HEK293 (cell line): Measurements from ENCODE around the gene ISYNA1.
A peak's percentile ranks its signal among the peaks of the same experiment; 100 is the strongest.

Experiments used
- BCL11A ChIP-seq: fragments of 450-650 bp; formaldehyde crosslinking; IDR thresholded peaks from 2 replicates; pipeline ENCODE4 v1.5.1; 2016; ENCODE audit warnings: low read depth, missing biosample characterization, missing genetic modification characterization
- BCL11B ChIP-seq: fragments of 450-650 bp; formaldehyde crosslinking; IDR thresholded peaks from 2 replicates; pipeline ENCODE4 v1.5.1; 2016; ENCODE audit warnings: low read depth, missing biosample characterization, missing genetic modification characterization
- BCL6B ChIP-seq: fragments of 450-650 bp; formaldehyde crosslinking; IDR thresholded peaks from 2 replicates; pipeline ENCODE4 v1.5.1; 2017; ENCODE audit warnings: missing biosample characterization, missing genetic modification characterization
- GLI2 ChIP-seq: fragments of 450-650 bp; formaldehyde crosslinking; IDR thresholded peaks from 2 replicates; pipeline ENCODE4; 2017; ENCODE audit warnings: missing biosample characterization, missing genetic modification characterization, low read depth, borderline replicate concordance
- HOXD13 ChIP-seq: sonication (generic); formaldehyde crosslinking; IDR thresholded peaks from 2 replicates; pipeline ENCODE4 v1.8.0; 2022; ENCODE audit warnings: missing genetic modification reagents, borderline replicate concordance
- IKZF3 ChIP-seq: fragments of 450-650 bp; IDR thresholded peaks from 2 replicates; pipeline ENCODE4 v1.5.0; 2018; ENCODE audit warnings: missing biosample characterization, mild to moderate bottlenecking, missing genetic modification characterization, moderate library complexity
- INSM2 ChIP-seq: fragments of 450-650 bp; formaldehyde crosslinking; IDR thresholded peaks from 2 replicates; pipeline ENCODE4 v1.5.1; 2016; ENCODE audit warnings: missing biosample characterization, missing genetic modification characterization
- KLF1 ChIP-seq: fragments of 450-650 bp; formaldehyde crosslinking; IDR thresholded peaks from 2 replicates; pipeline ENCODE4 v1.5.1; 2016; ENCODE audit warnings: missing biosample characterization, missing genetic modification characterization
- OSR2 ChIP-seq: fragments of 450-650 bp; formaldehyde crosslinking; IDR thresholded peaks from 2 replicates; pipeline ENCODE4 v1.5.1; 2016; ENCODE audit warnings: missing biosample characterization, missing genetic modification characterization
- REPIN1 ChIP-seq: fragments of 450-650 bp; formaldehyde crosslinking; IDR thresholded peaks from 2 replicates; pipeline ENCODE4 v1.5.1; 2017; ENCODE audit warnings: missing biosample characterization, missing genetic modification characterization, low read depth
- SCRT1 ChIP-seq: fragments of 450-650 bp; formaldehyde crosslinking; IDR thresholded peaks from 2 replicates; pipeline ENCODE4 v1.5.1; 2016; ENCODE audit warnings: missing biosample characterization, missing genetic modification characterization, borderline replicate concordance
- SETDB1 ChIP-seq: IDR thresholded peaks from one replicate; pipeline ENCODE4 v1.6.1; 2017; ENCODE audit warnings: mild to moderate bottlenecking, low read length, moderate library complexity, mixed read lengths; ENCODE audit not compliant: insufficient read length
- SP2 ChIP-seq: fragments of 450-650 bp; formaldehyde crosslinking; IDR thresholded peaks from 2 replicates; pipeline ENCODE4 v1.5.1; 2016; ENCODE audit warnings: missing biosample characterization, missing genetic modification characterization
- WT1 ChIP-seq: fragments of 450-650 bp; formaldehyde crosslinking; IDR thresholded peaks from 2 replicates; pipeline ENCODE4 v1.5.1; 2016; ENCODE audit warnings: missing biosample characterization, missing genetic modification characterization
- ZBTB17 ChIP-seq: fragments of 450-650 bp; formaldehyde crosslinking; IDR thresholded peaks from 2 replicates; pipeline ENCODE4 v1.5.1; 2016; ENCODE audit warnings: missing biosample characterization, missing genetic modification characterization
- ZBTB21 ChIP-seq: fragments of 450-650 bp; formaldehyde crosslinking; IDR thresholded peaks from 2 replicates; pipeline ENCODE4 v1.5.1; 2017; ENCODE audit warnings: missing biosample characterization, missing genetic modification characterization
- ZFHX2 ChIP-seq: fragments of 450-650 bp; formaldehyde crosslinking; conservative IDR thresholded peaks from 2 replicates; pipeline ENCODE4 v1.5.1; 2016; ENCODE audit warnings: missing biosample characterization, missing genetic modification characterization
- ZFP37 ChIP-seq: fragments of 450-650 bp; formaldehyde crosslinking; IDR thresholded peaks from 2 replicates; pipeline ENCODE4 v1.5.1; 2016; ENCODE audit warnings: missing biosample characterization, missing genetic modification characterization
- ZNF10 ChIP-seq: fragments of 450-650 bp; formaldehyde crosslinking; IDR thresholded peaks from 2 replicates; pipeline ENCODE4 v1.5.1; 2017; ENCODE audit warnings: missing biosample characterization, missing genetic modification characterization
- ZNF132 ChIP-seq: fragments of 450-650 bp; formaldehyde crosslinking; IDR thresholded peaks from 2 replicates; pipeline ENCODE4 v1.5.1; 2017; ENCODE audit warnings: missing biosample characterization, missing genetic modification characterization, borderline replicate concordance
- ZNF2 ChIP-seq: fragments of 450-650 bp; formaldehyde crosslinking; IDR thresholded peaks from 2 replicates; pipeline ENCODE4 v1.5.1; 2016; ENCODE audit warnings: missing biosample characterization, missing genetic modification characterization
- ZNF23 ChIP-seq: fragments of 450-650 bp; formaldehyde crosslinking; IDR thresholded peaks from 2 replicates; pipeline ENCODE4 v1.5.1; 2016; ENCODE audit warnings: missing biosample characterization, missing genetic modification characterization, borderline replicate concordance
- ZNF292 ChIP-seq: fragments of 450-650 bp; formaldehyde crosslinking; IDR thresholded peaks from 2 replicates; pipeline ENCODE4 v1.5.1; 2016; ENCODE audit warnings: low read depth, missing biosample characterization, missing genetic modification characterization, borderline replicate concordance
- ZNF354C ChIP-seq: fragments of 450-650 bp; formaldehyde crosslinking; IDR thresholded peaks from 2 replicates; pipeline ENCODE4 v1.5.1; 2016; ENCODE audit warnings: missing biosample characterization, missing genetic modification characterization, low read depth, borderline replicate concordance
- ZNF394 ChIP-seq: fragments of 450-650 bp; formaldehyde crosslinking; IDR thresholded peaks from 2 replicates; pipeline ENCODE4 v1.5.1; 2016; ENCODE audit warnings: missing biosample characterization, missing genetic modification characterization, mild to moderate bottlenecking, moderate library complexity, borderline replicate concordance
- ZNF423 ChIP-seq: fragments of 450-650 bp; formaldehyde crosslinking; IDR thresholded peaks from 2 replicates; pipeline ENCODE4 v1.5.1; 2016; ENCODE audit warnings: missing biosample characterization, missing genetic modification characterization
- ZNF529 ChIP-seq: fragments of 450-650 bp; formaldehyde crosslinking; IDR thresholded peaks from 2 replicates; pipeline ENCODE4 v1.5.1; 2017; ENCODE audit warnings: missing genetic modification characterization, missing biosample characterization; ENCODE audit not compliant: insufficient replicate concordance
- ZNF626 ChIP-seq: fragments of 450-650 bp; sonication (Bioruptor Pico); formaldehyde crosslinking; IDR thresholded peaks from 2 replicates; pipeline ENCODE4 v1.5.1; 2018; ENCODE audit warnings: missing biosample characterization, missing genetic modification characterization, inconsistent platforms
- ZNF629 ChIP-seq: fragments of 450-650 bp; formaldehyde crosslinking; IDR thresholded peaks from 2 replicates; pipeline ENCODE4 v1.5.1; 2017; ENCODE audit warnings: missing biosample characterization, missing genetic modification characterization
- ZNF639 ChIP-seq: fragments of 450-650 bp; formaldehyde crosslinking; IDR thresholded peaks from 2 replicates; pipeline ENCODE4 v1.5.1; 2016; ENCODE audit warnings: missing biosample characterization, missing genetic modification characterization
- ZNF843 ChIP-seq: fragments of 450-650 bp; formaldehyde crosslinking; IDR thresholded peaks from 2 replicates; pipeline ENCODE4 v1.5.1; 2016; ENCODE audit warnings: missing biosample characterization, missing genetic modification characterization
- ZSCAN30 ChIP-seq: fragments of 450-650 bp; IDR thresholded peaks from 2 replicates; pipeline ENCODE4 v1.5.1; 2018; ENCODE audit warnings: missing biosample characterization, mild to moderate bottlenecking, missing genetic modification characterization, moderate library complexity
- TF ChIP-seq, protein P1 (sequence below): fragments of 450-650 bp; formaldehyde crosslinking; IDR thresholded peaks from 2 replicates; pipeline ENCODE4 v1.5.1; 2017; ENCODE audit warnings: missing biosample characterization, missing genetic modification characterization
- TF ChIP-seq, protein P2 (sequence below): fragments of 450-650 bp; formaldehyde crosslinking; IDR thresholded peaks from 2 replicates; pipeline ENCODE4 v1.5.1; 2017; ENCODE audit warnings: missing biosample characterization, missing genetic modification characterization

ISYNA1 gene

GRCh38 chr19:18433015-18433691 lies 4.8 kb downstream of the ISYNA1 start (continued):
- TF ChIP-seq SP2 (tag by site-specific recombination) (peak; percentile 89), ZFHX2 (tag by site-specific recombination) (peak; percentile 99), ZNF354C (tag by site-specific recombination) (no peak), ZFP37 (tag by site-specific recombination) (peak; percentile 91), WT1 (tag by site-specific recombination) (peak; percentile 49), OSR2 (tag by site-specific recombination) (peak; percentile 43), BCL11B (tag by site-specific recombination) (peak; percentile 88; the same call in 1 of the 2 replicates), GLI2 (tag by site-specific recombination) (no peak), IKZF3 (tag by site-specific recombination) (peak; percentile 72), SCRT1 (tag by site-specific recombination) (no peak), ZNF292 (tag by site-specific recombination) (no peak), KLF1 (tag by site-specific recombination) (peak; percentile 78; the same call in 1 of the 2 replicates), ZNF629 (tag by site-specific recombination) (peak; percentile 69), ZNF10 (tag by site-specific recombination) (no peak), SETDB1 (no peak), ZNF2 (tag by site-specific recombination) (peak; percentile 86), INSM2 (tag by site-specific recombination) (0 out of 2 replicates have a peak, but pooled peaks have one; percentile 24), ZBTB21 (0 out of 2 replicates have a peak, but pooled peaks have one; percentile 8), REPIN1 (tag by site-specific recombination) (no peak), ZNF529 (tag by site-specific recombination) (no peak), ZSCAN30 (tag by site-specific recombination) (peak; percentile 69), ZNF423 (tag by site-specific recombination) (peak; percentile 60), BCL6B (tag by site-specific recombination) (no peak), ZNF639 (tag by site-specific recombination) (0 out of 2 replicates have a peak, but pooled peaks have one; percentile 54), HOXD13 (CRISPR knock-in tag) (no peak), ZNF23 (tag by site-specific recombination) (no peak), ZNF394 (tag by site-specific recombination) (peak; percentile 72; the same call in 1 of the 2 replicates), ZNF132 (no peak), ZBTB17 (tag by site-specific recombination) (peak; percentile 69), BCL11A (tag by site-specific recombination) (peak; percentile 57; the same call in 1 of the 2 replicates), ZNF626 (tag by site-specific recombination) (no peak), ZNF843 (tag by site-specific recombination) (0 out of 2 replicates have a peak, but pooled peaks have one; percentile 54)
- TF ChIP-seq, protein P1, sequence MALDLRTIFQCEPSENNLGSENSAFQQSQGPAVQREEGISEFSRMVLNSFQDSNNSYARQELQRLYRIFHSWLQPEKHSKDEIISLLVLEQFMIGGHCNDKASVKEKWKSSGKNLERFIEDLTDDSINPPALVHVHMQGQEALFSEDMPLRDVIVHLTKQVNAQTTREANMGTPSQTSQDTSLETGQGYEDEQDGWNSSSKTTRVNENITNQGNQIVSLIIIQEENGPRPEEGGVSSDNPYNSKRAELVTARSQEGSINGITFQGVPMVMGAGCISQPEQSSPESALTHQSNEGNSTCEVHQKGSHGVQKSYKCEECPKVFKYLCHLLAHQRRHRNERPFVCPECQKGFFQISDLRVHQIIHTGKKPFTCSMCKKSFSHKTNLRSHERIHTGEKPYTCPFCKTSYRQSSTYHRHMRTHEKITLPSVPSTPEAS, result 0 out of 2 replicates have a peak, but pooled peaks have one; percentile 12
- TF ChIP-seq, protein P2, sequence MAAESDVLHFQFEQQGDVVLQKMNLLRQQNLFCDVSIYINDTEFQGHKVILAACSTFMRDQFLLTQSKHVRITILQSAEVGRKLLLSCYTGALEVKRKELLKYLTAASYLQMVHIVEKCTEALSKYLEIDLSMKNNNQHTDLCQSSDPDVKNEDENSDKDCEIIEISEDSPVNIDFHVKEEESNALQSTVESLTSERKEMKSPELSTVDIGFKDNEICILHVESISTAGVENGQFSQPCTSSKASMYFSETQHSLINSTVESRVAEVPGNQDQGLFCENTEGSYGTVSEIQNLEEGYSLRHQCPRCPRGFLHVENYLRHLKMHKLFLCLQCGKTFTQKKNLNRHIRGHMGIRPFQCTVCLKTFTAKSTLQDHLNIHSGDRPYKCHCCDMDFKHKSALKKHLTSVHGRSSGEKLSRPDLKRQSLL, result peak; percentile 98
